ENCODE data around the gene SCYGR6.

DNA sequence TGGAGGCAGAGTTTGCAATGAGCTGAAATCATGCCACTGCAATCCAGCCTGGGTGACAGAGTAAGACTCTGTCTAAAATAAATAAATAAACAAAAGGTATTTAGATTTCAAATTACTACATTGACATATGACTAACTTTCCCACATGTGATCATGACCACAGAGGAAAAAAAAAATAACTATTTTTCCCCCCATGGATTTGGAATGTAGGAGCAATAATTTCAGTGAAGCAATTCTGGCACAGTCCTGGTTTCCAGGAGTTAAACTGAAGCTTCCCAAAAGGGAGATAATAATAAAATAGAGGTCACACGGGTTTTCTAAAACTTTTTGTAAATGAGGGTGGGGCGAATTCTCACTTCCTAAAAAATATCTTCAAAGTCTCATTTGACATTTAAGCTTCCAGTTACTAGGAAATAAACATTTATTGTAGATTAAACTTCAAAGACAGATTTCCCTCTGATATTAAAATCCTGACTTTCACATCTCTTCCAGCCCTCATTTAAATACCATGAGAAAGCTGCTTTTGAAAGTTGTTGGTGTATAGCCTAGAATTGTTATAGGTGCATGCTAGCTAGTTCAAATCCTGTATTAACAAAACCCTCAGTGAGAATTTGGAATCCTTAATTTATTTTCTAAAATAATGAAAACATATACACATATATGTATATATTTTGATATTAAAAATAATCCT is 27.4 kb downstream of the SCYGR6 start:
- TF ChIP-seq CTCF (IDR thresholded peaks at IDR 0.05): no peak
- no peak for TF ChIP-seq POLR2A (IDR thresholded peaks at IDR 0.05)
- no peak for TF ChIP-seq EP300 (IDR thresholded peaks at IDR 0.05)
